Measurements from ENCODE around the gene CARNS1. TPM values are rescaled to one million over a fixed set of nuclear protein-coding genes. Genes with fewer than 3 reads are reported as not detected.
"Not testable (repeated sequence)": the region's sequence is repeated elsewhere in the genome, so short reads cannot be mapped to it uniquely, and the experiment has no call there.

Gene CARNS1
- total RNA-seq, 2 experiments from 2014 or later = 6.2 to 6.9 TPM

- Mint-ChIP-seq H3K4me1 (ENCODE audit: low read depth) (peaks cover 41% of the 10 kb centered on the region), H3K9me3 (no peaks in the 10 kb centered on the region), H3K36me3 (ENCODE audit: low read depth) (no peaks in the 10 kb centered on the region), H3K4me3 (peak overlapping the region; percentile 67), H3K27ac (peak overlapping the region; percentile 84), H3K27me3 (no peaks in the 10 kb centered on the region)
- ChIA-PET POLR2A (interaction anchor here (1.0 to 10.0 kb wide), 8 partner anchors 8 to 63 kb away, joined by 3 to 178 read pairs (median 28); partner anchors contain the start of genes AIP, PPP1CA, PTPRCAP and TBC1D10C), CTCF (interaction anchor here (0.8 to 3.5 kb wide), 2 partner anchors 19 to 47 kb away, joined by 4 to 21 read pairs; partner anchors contain the start of genes PPP1CA and TBC1D10C)
- intact Hi-C loops (cut with micrococcal nuclease) = no loop called here
- no peak for TF ChIP-seq CTCF (IDR thresholded peaks at IDR 0.05)
- DNase-seq = no peak
- ATAC-seq = no peak
Observed at GRCh38 chr11:67421430-67422031, 6.1 kb downstream of the CARNS1 start.

- DNase-seq = no peak
- ATAC-seq = no peak
- POLR2A ChIA-PET = interaction anchor here (1.0 to 10.0 kb wide), 4 partner anchors 8 to 20 kb away, joined by 3 to 178 read pairs (median 54); partner anchors contain the start of genes PPP1CA, PTPRCAP and TBC1D10C
- Mint-ChIP-seq H3K27ac (no peak overlapping the region), H3K9me3 (no peaks in the 10 kb centered on the region), H3K4me3 (no peak overlapping the region), H3K36me3 (ENCODE audit: low read depth) (peaks cover 1% of the 10 kb centered on the region), H3K4me1 (ENCODE audit: low read depth) (peaks cover 32% of the 10 kb centered on the region), H3K27me3 (no peaks in the 10 kb centered on the region)
- intact Hi-C loops (cut with micrococcal nuclease) = no loop called here
- CTCF ChIA-PET = interaction anchor here (1.2 kb wide), 1 partner anchor 12 kb away, joined by 3 read pairs; no protein-coding TSS in a partner anchor
- no peak for TF ChIP-seq CTCF (IDR thresholded peaks at IDR 0.05)
Observed at GRCh38 chr11:67422891-67423290, 7.4 kb downstream of the CARNS1 start.

DNA sequence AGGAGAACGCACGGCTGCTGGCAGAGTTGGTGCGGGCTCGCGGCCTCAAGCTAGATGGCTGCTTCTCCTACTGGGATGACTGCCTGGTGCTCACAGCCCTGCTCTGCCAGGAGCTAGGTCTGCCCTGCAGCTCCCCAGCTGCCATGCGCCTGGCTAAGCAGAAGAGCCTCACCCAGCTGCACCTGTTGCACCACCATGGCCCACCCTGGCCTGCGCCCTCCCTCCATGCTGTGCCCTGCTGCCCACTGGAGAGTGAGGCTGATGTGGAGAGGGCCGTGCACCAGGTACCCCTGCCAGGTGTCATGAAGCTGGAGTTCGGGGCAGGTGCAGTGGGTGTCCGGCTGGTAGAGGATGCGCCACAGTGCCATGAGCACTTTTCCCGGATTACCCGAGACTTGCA, 8.0 kb downstream of the CARNS1 start:
- H3K4me1 Mint-ChIP-seq (ENCODE audit: low read depth) = peaks cover 27% of the 10 kb centered on the region
- DNase-seq (no peak), ATAC-seq (no peak)
- H3K9me3 Mint-ChIP-seq = no peaks in the 10 kb centered on the region
- no peak overlapping the region for H3K27ac Mint-ChIP-seq
- intact Hi-C loops (cut with micrococcal nuclease) = no loop called here
- peaks cover 1% of the 10 kb centered on the region for H3K36me3 Mint-ChIP-seq (ENCODE audit: low read depth)
- ChIA-PET POLR2A (interaction anchor here (1.0 to 10.0 kb wide), 5 partner anchors 9 to 19 kb away, joined by 3 to 178 read pairs (median 11); partner anchors contain the start of genes PTPRCAP and TBC1D10C), CTCF (interaction anchor here (1.2 kb wide), 2 partner anchors 11 to 41 kb away, joined by 3 to 4 read pairs; no protein-coding TSS in a partner anchor)
- H3K4me3 Mint-ChIP-seq = no peak overlapping the region
- TF ChIP-seq CTCF (IDR thresholded peaks at IDR 0.05) = no peak
- H3K27me3 Mint-ChIP-seq = no peaks in the 10 kb centered on the region

- intact Hi-C loops (cut with micrococcal nuclease) = no loop called here
Observed at GRCh38 chr11:67423891-67424613, 8.6 kb downstream of the CARNS1 start.

DNA sequence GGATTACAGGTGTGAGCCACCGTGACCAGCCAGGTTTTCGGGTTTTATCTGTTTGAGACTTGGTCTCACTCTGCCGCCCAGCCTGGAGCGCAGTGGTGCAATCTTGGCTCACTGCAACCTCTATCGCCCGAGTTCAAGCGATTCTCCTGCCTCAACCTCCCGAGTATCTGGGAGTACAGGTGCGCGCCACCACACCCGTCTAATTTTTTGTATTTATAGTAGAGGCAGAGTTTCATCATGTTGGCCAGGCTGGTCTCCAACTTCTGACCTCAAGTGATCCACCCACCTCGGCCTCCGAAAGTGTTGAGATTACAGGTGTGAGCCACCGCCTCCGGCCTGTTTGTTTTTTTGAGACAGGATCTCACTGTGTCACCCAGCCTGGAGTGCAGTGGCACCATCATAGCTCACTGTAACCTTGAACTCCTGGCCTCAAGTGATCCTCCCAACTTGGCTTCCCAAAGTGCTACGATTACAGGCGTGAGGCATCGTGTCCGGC, 11.9 kb downstream of the CARNS1 start:
- ChIA-PET POLR2A (interaction anchor here (1.0 to 2.6 kb wide), 7 partner anchors 8 to 187 kb away, joined by 3 to 27 read pairs (median 5); partner anchors contain the start of gene PTPRCAP), CTCF (interaction anchor here (1.7 kb wide), 1 partner anchor 26 kb away, joined by 6 read pairs; the partner anchor contains the start of gene PPP1CA)
- ATAC-seq; H3K36me3 Mint-ChIP-seq (ENCODE audit: low read depth); intact Hi-C loops (cut with micrococcal nuclease); H3K9me3 Mint-ChIP-seq; H3K27me3 Mint-ChIP-seq: not testable (repeated sequence)
- Mint-ChIP-seq H3K27ac (peak overlapping the region; percentile 96), H3K4me3 (peak overlapping the region; percentile 94), H3K4me1 (ENCODE audit: low read depth) (peaks cover 22% of the 10 kb centered on the region)
- DNase-seq = peak; percentile 63

More at GRCh38 chr11:67423891-67424613, 8.6 kb downstream of the CARNS1 start:
- DNase-seq = no peak
- H3K4me1 Mint-ChIP-seq (ENCODE audit: low read depth) = peaks cover 22% of the 10 kb centered on the region
- ATAC-seq = no peak
- H3K27me3 Mint-ChIP-seq = no peaks in the 10 kb centered on the region
- H3K27ac Mint-ChIP-seq = no peak overlapping the region
- no peaks in the 10 kb centered on the region for H3K9me3 Mint-ChIP-seq
- POLR2A ChIA-PET = interaction anchor here (0.9 to 10.0 kb wide), 9 partner anchors 9 to 65 kb away, joined by 3 to 178 read pairs (median 4); partner anchors contain the start of genes PTPRCAP and TBC1D10C
- no peak for TF ChIP-seq CTCF (IDR thresholded peaks at IDR 0.05)
- CTCF ChIA-PET = interaction anchor here (1.2 kb wide), 2 partner anchors 10 to 41 kb away, joined by 3 to 4 read pairs; no protein-coding TSS in a partner anchor
- H3K4me3 Mint-ChIP-seq = no peak overlapping the region
- H3K36me3 Mint-ChIP-seq (ENCODE audit: low read depth) = peaks cover 1% of the 10 kb centered on the region

All from activated CD8-positive, alpha-beta T cell treated with anti-CD3 and anti-CD28 coated beads for 36 hours (primary cell).